K562 (cell line): ENCODE results near the gene SGSM2. TPM values are rescaled to one million over a fixed set of nuclear protein-coding genes. Genes with fewer than 3 reads are reported as not detected.

Experiments used
- CLOCK ChIP-seq: fragments of 250-450 bp; sonication (Bioruptor Pico); IDR thresholded peaks from 2 replicates; pipeline ENCODE4 v1.4.0; 2020; ENCODE audit warnings: mild to moderate bottlenecking, moderate library complexity, borderline replicate concordance
- CXXC5 ChIP-seq: fragments of 250-450 bp; sonication (Bioruptor Pico); IDR thresholded peaks from 2 replicates; pipeline ENCODE4 v1.8.0; 2022; ENCODE audit warnings: inconsistent platforms, mild to moderate bottlenecking, moderate library complexity
- ESRRA ChIP-seq: fragments of 450-650 bp; IDR thresholded peaks from 2 replicates; pipeline ENCODE4 v1.6.1; 2014; ENCODE audit warnings: low read depth, mild to moderate bottlenecking, moderate library complexity, borderline replicate concordance
- ILF3 ChIP-seq: fragments of 450-650 bp; IDR thresholded peaks from 2 replicates; pipeline ENCODE4 v1.6.1; 2018; ENCODE audit warnings: antibody characterized with exemption, mild to moderate bottlenecking, moderate library complexity, borderline replicate concordance
- NCOA6 ChIP-seq: fragments of 450-650 bp; IDR thresholded peaks from 2 replicates; pipeline ENCODE4 v1.6.1; 2017; ENCODE audit warnings: mild to moderate bottlenecking
- NR0B1 ChIP-seq: fragments of 450-650 bp; IDR thresholded peaks from one replicate; pipeline ENCODE4 v1.6.1; 2018; ENCODE audit warnings: mild to moderate bottlenecking, moderate library complexity; ENCODE audit not compliant: partially characterized antibody
- PPARD ChIP-seq: fragments of 250-450 bp; sonication (Bioruptor Pico); IDR thresholded peaks from 2 replicates; pipeline ENCODE4 v1.8.0; 2022; ENCODE audit warnings: inconsistent platforms, mild to moderate bottlenecking, moderate library complexity
- RERE ChIP-seq: sonication (generic); formaldehyde crosslinking; IDR thresholded peaks from 2 replicates; pipeline ENCODE4 v1.8.0; 2023; ENCODE audit warnings: missing genetic modification reagents, mild to moderate bottlenecking, borderline replicate concordance
- SNRNP70 ChIP-seq: fragments of 200-400 bp; formaldehyde crosslinking; optimal IDR thresholded peaks from 2 replicates; pipeline ENCODE3; 2017; ENCODE audit warnings: low read depth, low read length
- THAP7 ChIP-seq: fragments of 250-450 bp; sonication (Bioruptor Pico); IDR thresholded peaks from 2 replicates; pipeline ENCODE4 v1.5.0; 2021
- ZNF551 ChIP-seq: fragments of 250-450 bp; sonication (Bioruptor Pico); IDR thresholded peaks from 2 replicates; pipeline ENCODE4 v1.5.0; 2021; ENCODE audit warnings: mild to moderate bottlenecking, moderate library complexity
- ZNF586 ChIP-seq: fragments of 450-650 bp; formaldehyde crosslinking; conservative IDR thresholded peaks from 2 replicates; pipeline ENCODE4 v1.4.0; 2020; ENCODE audit warnings: mild to moderate bottlenecking, moderate library complexity
- polyA plus RNA-seq, 8 experiments: library from polyadenylated mRNA; depleted of rRNA in 4 of 8; stranded (reverse) in 5 of 8; unstranded in 3 of 8; fragments of >200 nt; fragmentation: Nextera tagmentation in 2 of 8; fragmentation: Illumina TruSeq in 1 of 8; extraction: Ambion mirVana in 2 of 8; extraction: Trizol in 1 of 8; gene quantifications; 2 replicates each; pipeline versions ENCODE4 v1.2.1 to v1.2.3, GENCODE V29; 2011 to 2014; ENCODE audit warnings: inconsistent platforms in 1 of 8, missing spikeins in 1 of 8
- total RNA-seq, 7 experiments: library from RNA; depleted of rRNA in 6 of 7; stranded (reverse); fragments of >200 nt in 6 of 7; fragmentation: Illumina TruSeq in 2 of 7; extraction: Trizol in 2 of 7; gene quantifications; 2 replicates each; pipeline versions ENCODE4 v1.2.1 to v1.2.3, GENCODE V29; 2011 to 2021; ENCODE audit warnings: low replicate concordance in 1 of 7
- TF ChIP-seq, protein P1 (sequence below): sonication (generic); formaldehyde crosslinking; IDR thresholded peaks from 2 replicates; pipeline ENCODE4 v1.8.0; 2022; ENCODE audit warnings: mild to moderate bottlenecking, missing genetic modification reagents

The SGSM2 gene
- total and polyA plus RNA-seq, 9 of the 15 experiments (the other 6 are each of a cell fraction or from before 2014, with no cell fraction given) = 0.20 to 26.3 (median 14.8) TPM

DNA sequence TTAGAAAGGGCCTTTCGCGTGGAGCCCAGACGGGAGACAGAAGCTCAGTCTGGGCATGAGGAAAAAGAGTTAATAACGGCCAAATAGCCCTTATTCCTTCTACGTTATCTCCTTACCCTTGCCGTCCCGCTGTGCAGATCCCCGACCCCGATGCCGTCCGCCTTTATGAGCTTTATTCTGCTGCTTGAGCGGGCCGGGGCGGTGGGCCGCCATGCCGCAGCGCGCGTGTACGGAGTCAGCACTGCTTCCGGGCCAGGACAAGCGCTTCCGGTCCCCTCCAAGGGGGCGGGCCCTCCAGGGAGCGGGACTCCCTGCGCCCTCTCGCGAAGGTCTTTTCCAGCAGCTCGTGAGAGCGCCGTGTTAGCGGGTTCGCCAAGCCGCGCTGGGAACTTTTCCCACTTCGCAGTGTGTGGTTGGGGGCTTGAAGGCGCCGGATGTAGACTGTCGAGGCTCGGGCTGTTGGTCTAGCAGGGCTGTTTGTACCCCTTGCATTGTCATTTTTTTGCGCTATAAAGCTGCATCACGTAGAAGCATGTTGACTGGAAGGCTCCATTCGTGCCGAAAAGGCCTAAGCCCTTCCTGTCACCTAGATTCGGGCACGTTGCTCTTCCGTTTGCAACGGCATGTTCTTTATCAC lies 968 bp upstream of the SGSM2 start, which contains the start of gene TSR1 (continued):
- no peak for TF ChIP-seq ILF3
- TF ChIP-seq ZNF586 (CRISPR knock-in tag) = no peak
- TF ChIP-seq CLOCK (CRISPR knock-in tag) = no peak
- peak; percentile 68; the same call in 1 of the 2 replicates for TF ChIP-seq ESRRA
- TF ChIP-seq, protein P1, sequence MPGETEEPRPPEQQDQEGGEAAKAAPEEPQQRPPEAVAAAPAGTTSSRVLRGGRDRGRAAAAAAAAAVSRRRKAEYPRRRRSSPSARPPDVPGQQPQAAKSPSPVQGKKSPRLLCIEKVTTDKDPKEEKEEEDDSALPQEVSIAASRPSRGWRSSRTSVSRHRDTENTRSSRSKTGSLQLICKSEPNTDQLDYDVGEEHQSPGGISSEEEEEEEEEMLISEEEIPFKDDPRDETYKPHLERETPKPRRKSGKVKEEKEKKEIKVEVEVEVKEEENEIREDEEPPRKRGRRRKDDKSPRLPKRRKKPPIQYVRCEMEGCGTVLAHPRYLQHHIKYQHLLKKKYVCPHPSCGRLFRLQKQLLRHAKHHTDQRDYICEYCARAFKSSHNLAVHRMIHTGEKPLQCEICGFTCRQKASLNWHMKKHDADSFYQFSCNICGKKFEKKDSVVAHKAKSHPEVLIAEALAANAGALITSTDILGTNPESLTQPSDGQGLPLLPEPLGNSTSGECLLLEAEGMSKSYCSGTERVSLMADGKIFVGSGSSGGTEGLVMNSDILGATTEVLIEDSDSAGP (CRISPR knock-in tag) = no peak
- no peak for TF ChIP-seq PPARD (CRISPR knock-in tag)
- peak; percentile 78 for TF ChIP-seq CXXC5 (CRISPR knock-in tag)
- TF ChIP-seq SNRNP70 = no peak
- no peak for TF ChIP-seq THAP7 (CRISPR knock-in tag)
- TF ChIP-seq ZNF551 (CRISPR knock-in tag) = no peak
- TF ChIP-seq NCOA6 = no peak
- no peak for TF ChIP-seq NR0B1
- no peak for TF ChIP-seq RERE (CRISPR knock-in tag)
